ENCODE results near the gene TRIM9. TPM values are rescaled to one million over a fixed set of nuclear protein-coding genes. Genes with fewer than 3 reads are reported as not detected.
A peak's percentile ranks its signal among the peaks of the same experiment; 100 is the strongest.

Gene TRIM9
- total RNA-seq, 1 donor from 2014 or later = 19.7 TPM

GRCh38 chr14:51082349-51082748 lies 12.6 kb downstream of the TRIM9 start:
- Mint-ChIP-seq H3K4me1 (no peaks in the 10 kb centered on the region), H3K4me3 (no peak overlapping the region), H3K27ac (ENCODE audit: unreplicated experiment) (no peak overlapping the region), H3K36me3 (ENCODE audit: low read depth) (no peaks in the 10 kb centered on the region), H3K27me3 (ENCODE audit: low read depth) (no peaks in the 10 kb centered on the region), H3K9me3 (peaks cover 2% of the 10 kb centered on the region)
- TF ChIP-seq CTCF (conservative IDR thresholded peaks at IDR 0.05) = no peak
- no peak for DNase-seq (ENCODE audit: low read depth, low spot score)

DNA sequence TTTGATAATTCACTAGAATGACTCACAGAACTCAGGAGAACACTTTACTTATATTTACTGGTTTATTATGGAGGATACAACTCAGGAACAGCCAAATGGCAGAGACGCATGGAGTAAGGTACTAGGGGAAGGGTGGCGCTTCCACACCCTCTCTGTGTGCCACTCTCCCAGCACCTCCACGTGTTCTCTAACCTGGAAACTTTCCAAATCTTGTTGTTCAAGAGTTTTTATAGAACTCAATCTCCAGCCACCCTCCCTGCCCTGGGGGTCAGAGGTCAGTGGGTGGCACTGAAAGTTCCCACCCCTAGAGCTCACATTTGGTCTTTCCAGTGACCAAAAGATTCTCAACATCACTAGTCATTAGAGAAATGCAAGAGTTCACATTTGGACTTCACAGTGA lies 13.2 kb downstream of the TRIM9 start:
- Mint-ChIP-seq H3K27ac (ENCODE audit: unreplicated experiment) (peak overlapping the region; percentile 36), H3K4me3 (no peak overlapping the region), H3K36me3 (ENCODE audit: low read depth) (no peaks in the 10 kb centered on the region), H3K27me3 (ENCODE audit: low read depth) (no peaks in the 10 kb centered on the region), H3K9me3 (peaks cover 2% of the 10 kb centered on the region), H3K4me1 (no peaks in the 10 kb centered on the region)
- no peak for DNase-seq (ENCODE audit: low read depth, low spot score)
- no peak for TF ChIP-seq CTCF (conservative IDR thresholded peaks at IDR 0.05)

DNA sequence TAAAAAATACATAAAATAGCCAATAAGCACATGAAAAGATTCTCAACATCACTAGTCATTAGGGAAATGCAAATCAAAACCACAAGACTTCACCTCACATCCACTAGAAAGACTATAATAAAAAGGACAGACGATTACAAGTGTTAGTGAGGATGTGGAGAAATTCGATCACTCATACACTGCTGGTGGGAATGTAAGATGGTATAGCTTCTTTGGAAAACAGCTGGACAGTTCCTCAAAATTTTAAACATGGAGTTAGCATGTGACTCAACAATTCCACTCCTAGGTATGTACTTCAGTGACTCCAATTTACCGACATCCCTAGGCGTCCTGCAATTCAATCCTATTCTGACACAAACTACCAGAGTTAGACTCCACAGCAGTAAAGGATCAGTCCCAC lies 13.7 kb downstream of the TRIM9 start:
- Mint-ChIP-seq H3K27ac (ENCODE audit: unreplicated experiment) (no peak overlapping the region), H3K9me3 (peaks cover 2% of the 10 kb centered on the region), H3K4me1 (no peaks in the 10 kb centered on the region), H3K27me3 (ENCODE audit: low read depth) (no peaks in the 10 kb centered on the region), H3K4me3 (no peak overlapping the region), H3K36me3 (ENCODE audit: low read depth) (no peaks in the 10 kb centered on the region)
- no peak for TF ChIP-seq CTCF (conservative IDR thresholded peaks at IDR 0.05)
- DNase-seq (ENCODE audit: low read depth, low spot score) = no peak

GRCh38 chr14:51080645-51081044 lies 14.3 kb downstream of the TRIM9 start:
- no peaks in the 10 kb centered on the region for H3K27me3 Mint-ChIP-seq (ENCODE audit: low read depth)
- no peak for DNase-seq (ENCODE audit: low read depth, low spot score)
- peaks cover 2% of the 10 kb centered on the region for H3K9me3 Mint-ChIP-seq
- no peak overlapping the region for H3K4me3 Mint-ChIP-seq
- H3K4me1 Mint-ChIP-seq = no peaks in the 10 kb centered on the region
- no peak overlapping the region for H3K27ac Mint-ChIP-seq (ENCODE audit: unreplicated experiment)
- no peaks in the 10 kb centered on the region for H3K36me3 Mint-ChIP-seq (ENCODE audit: low read depth)
- TF ChIP-seq CTCF (conservative IDR thresholded peaks at IDR 0.05) = no peak

DNA sequence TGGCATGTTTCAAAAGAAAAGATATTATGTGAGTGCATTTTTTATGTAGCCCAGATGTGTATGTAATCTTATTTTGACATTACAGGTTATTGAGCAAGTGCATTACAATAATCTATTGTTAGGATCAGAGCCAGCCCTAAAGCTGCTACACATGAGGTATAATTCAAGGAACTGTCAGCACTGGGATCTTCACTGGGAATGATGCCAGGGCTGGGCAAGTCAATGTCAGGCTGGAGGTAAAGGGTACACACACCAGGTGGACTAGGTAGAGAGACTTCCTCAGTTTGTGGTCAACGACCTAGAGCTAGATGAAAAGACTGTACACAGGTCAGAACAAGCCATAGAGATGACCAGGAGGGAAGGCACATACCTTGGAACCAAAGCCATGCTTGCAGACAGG lies 15.4 kb downstream of the TRIM9 start:
- Mint-ChIP-seq H3K9me3 (peaks cover 2% of the 10 kb centered on the region), H3K4me1 (no peaks in the 10 kb centered on the region), H3K36me3 (ENCODE audit: low read depth) (no peaks in the 10 kb centered on the region), H3K27ac (ENCODE audit: unreplicated experiment) (no peak overlapping the region), H3K27me3 (ENCODE audit: low read depth) (no peaks in the 10 kb centered on the region), H3K4me3 (no peak overlapping the region)
- no peak for DNase-seq (ENCODE audit: low read depth, low spot score)
- TF ChIP-seq CTCF (conservative IDR thresholded peaks at IDR 0.05) = no peak

DNA sequence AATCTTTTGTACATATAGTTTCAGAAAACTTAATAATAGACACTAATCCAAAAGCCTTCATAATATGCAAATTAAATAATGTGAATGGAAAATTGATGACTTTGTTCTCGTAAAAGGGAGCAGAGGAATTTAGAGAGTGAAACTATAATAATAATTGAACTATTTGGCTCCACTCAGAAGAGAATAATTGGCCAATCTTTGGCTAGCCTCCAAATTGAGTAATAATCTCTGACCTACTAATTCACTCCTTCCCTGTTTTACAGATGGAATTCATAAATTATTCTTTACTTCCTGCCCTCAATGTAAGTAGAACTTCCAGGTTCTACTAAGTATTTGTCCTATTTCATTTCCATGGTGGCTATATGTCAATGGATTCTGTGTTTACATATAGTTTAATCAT lies 15.8 kb downstream of the TRIM9 start:
- Mint-ChIP-seq H3K27me3 (ENCODE audit: low read depth) (no peaks in the 10 kb centered on the region), H3K9me3 (peaks cover 2% of the 10 kb centered on the region), H3K36me3 (ENCODE audit: low read depth) (no peaks in the 10 kb centered on the region), H3K27ac (ENCODE audit: unreplicated experiment) (no peak overlapping the region), H3K4me1 (no peaks in the 10 kb centered on the region), H3K4me3 (no peak overlapping the region)
- TF ChIP-seq CTCF (conservative IDR thresholded peaks at IDR 0.05) = no peak
- no peak for DNase-seq (ENCODE audit: low read depth, low spot score)
